Mesothelial cell of epicardium (in vitro differentiated cells): ENCODE data around the gene MARK2. TPM values are rescaled to one million over a fixed set of nuclear protein-coding genes. Genes with fewer than 3 reads are reported as not detected.

Experiments used
- DNase-seq, 2 experiments: peaks; one replicate each; pipeline ENCODE4 v3.0.0; 2021; ENCODE audit warnings: low spot score in 2 of 2; ENCODE audit not compliant: unreplicated experiment in 2 of 2
- H3K27ac Mint-ChIP-seq: 2 replicates; pipeline ENCODE4 v1.8.0; 2021; ENCODE audit warnings: mixed read lengths
- H3K27me3 Mint-ChIP-seq: 2 replicates; pipeline ENCODE4 v1.8.0; 2021; ENCODE audit warnings: low read depth, mixed read lengths
- H3K36me3 Mint-ChIP-seq: 2 replicates; pipeline ENCODE4 v1.8.0; 2021; ENCODE audit warnings: mixed read lengths
- H3K4me1 Mint-ChIP-seq: 2 replicates; pipeline ENCODE4 v1.8.0; 2021; ENCODE audit warnings: mixed read lengths
- H3K4me3 Mint-ChIP-seq: 2 replicates; pipeline ENCODE4 v1.8.0; 2021; ENCODE audit warnings: mild to moderate bottlenecking, moderate library complexity, mixed read lengths
- H3K9me3 Mint-ChIP-seq: 2 replicates; pipeline ENCODE4 v1.8.0; 2021; ENCODE audit warnings: mixed read lengths
- CTCF ChIP-seq: fragments of 200-600 bp; sonication (generic); IDR thresholded peaks from one replicate; pipeline ENCODE4 v1.5.0; 2021; ENCODE audit warnings: antibody characterized with exemption; ENCODE audit not compliant: unreplicated experiment
- total RNA-seq: library from RNA; stranded (reverse); gene quantifications from 3 replicates; pipeline ENCODE4 v1.2.1, GENCODE V29; 2021

MARK2 gene
- 48.8 to 51.5 TPM (median 51.2 TPM) in 3 replicates for total RNA-seq

- Mint-ChIP-seq H3K9me3 (no peaks in the 10 kb centered on the region), H3K27ac (peak within 1 kb of the TSS; percentile 81), H3K4me3 (peak within 1 kb of the TSS; percentile 88), H3K27me3 (no peaks in the 10 kb centered on the region), H3K36me3 (no peaks in the 10 kb centered on the region), H3K4me1 (peaks cover 51% of the 10 kb centered on the region)
- peak; percentile 100 for DNase-seq
- no peak for TF ChIP-seq CTCF
Measured at GRCh38 chr11:63838678-63839507, at the start of gene MARK2. Gene MARK2 (plus strand): TSS chr11:63839110. CDS start chr11:63839507, 397 bp downstream.

- no peak overlapping the region for H3K27ac Mint-ChIP-seq
- TF ChIP-seq CTCF: no peak
- H3K9me3 Mint-ChIP-seq: peaks cover 14% of the 10 kb centered on the region
- H3K27me3 Mint-ChIP-seq: no peaks in the 10 kb centered on the region
- DNase-seq: no peak
- no peak overlapping the region for H3K4me3 Mint-ChIP-seq
- no peaks in the 10 kb centered on the region for H3K4me1 Mint-ChIP-seq
- H3K36me3 Mint-ChIP-seq: peaks cover 3% of the 10 kb centered on the region
Measured at GRCh38 chr11:63791495-63792167, 47.3 kb upstream of the MARK2 start.

- H3K4me1 Mint-ChIP-seq: no peaks in the 10 kb centered on the region
- no peak for TF ChIP-seq CTCF
- no peak overlapping the region for H3K27ac Mint-ChIP-seq
Measured at GRCh38 chr11:63793161-63793560, 45.7 kb upstream of the MARK2 start.

GRCh38 chr11:63795066-63795465, 43.8 kb upstream of the MARK2 start:
- H3K27me3 Mint-ChIP-seq: no peaks in the 10 kb centered on the region
- DNase-seq: no peak
- no peak overlapping the region for H3K27ac Mint-ChIP-seq
- peaks cover 3% of the 10 kb centered on the region for H3K36me3 Mint-ChIP-seq
- no peak overlapping the region for H3K4me3 Mint-ChIP-seq
- peaks cover 15% of the 10 kb centered on the region for H3K9me3 Mint-ChIP-seq
- TF ChIP-seq CTCF: no peak
- no peaks in the 10 kb centered on the region for H3K4me1 Mint-ChIP-seq

More at GRCh38 chr11:63793161-63793560, 45.7 kb upstream of the MARK2 start:
- Mint-ChIP-seq H3K9me3 (peaks cover 15% of the 10 kb centered on the region), H3K4me3 (no peak overlapping the region), H3K36me3 (peaks cover 3% of the 10 kb centered on the region), H3K27me3 (no peaks in the 10 kb centered on the region)
- no peak for DNase-seq

- Mint-ChIP-seq H3K27ac (no peak overlapping the region), H3K9me3 (peaks cover 6% of the 10 kb centered on the region)
- DNase-seq: no peak
Measured at GRCh38 chr11:63800921-63801320, 38.0 kb upstream of the MARK2 start.

More at GRCh38 chr11:63800921-63801320, 38.0 kb upstream of the MARK2 start:
- Mint-ChIP-seq H3K36me3 (no peaks in the 10 kb centered on the region), H3K27me3 (no peaks in the 10 kb centered on the region), H3K4me3 (no peak overlapping the region), H3K4me1 (peaks cover 7% of the 10 kb centered on the region)
- TF ChIP-seq CTCF: no peak
